K562 (cell line): ENCODE data around the gene TAF10. TPM values are rescaled to one million over a fixed set of nuclear protein-coding genes. Genes with fewer than 3 reads are reported as not detected.

Source experiments
- CBFB ChIP-seq: sonication (generic); formaldehyde crosslinking; IDR thresholded peaks from 2 replicates; pipeline ENCODE4 v1.4.0; 2020; ENCODE audit warnings: mild to moderate bottlenecking, missing genetic modification reagents
- GTF2F1 ChIP-seq: IDR thresholded peaks from 2 replicates; pipeline ENCODE4 v1.6.1; 2011; ENCODE audit warnings: low read depth, low read length, improper control_type of control experiment
- SAP30 ChIP-seq: fragments of 200-600 bp; sonication (generic); IDR thresholded peaks from 2 replicates; pipeline ENCODE4 v1.6.1; 2012; ENCODE audit warnings: borderline replicate concordance, low read depth, mild to moderate bottlenecking, moderate library complexity, low read length, control low read depth, inconsistent platforms; ENCODE audit not compliant: insufficient read depth, poor library complexity, severe bottlenecking
- TAF7 ChIP-seq: fragments of 450-650 bp; IDR thresholded peaks from 2 replicates; pipeline ENCODE4 v1.6.1; 2016; ENCODE audit warnings: missing genetic modification characterization, missing compliant biosample characterization
- ZNF232 ChIP-seq: sonication (generic); formaldehyde crosslinking; IDR thresholded peaks from 2 replicates; pipeline ENCODE4 v1.8.0; 2022; ENCODE audit warnings: mild to moderate bottlenecking, missing genetic modification reagents
- ZNF644 ChIP-seq: fragments of 200-800 bp; sonication (Bioruptor generic); IDR thresholded peaks from 2 replicates; pipeline ENCODE4 v1.6.1; 2016; ENCODE audit warnings: low read depth, missing genetic modification characterization, missing compliant biosample characterization
- ZZZ3 ChIP-seq: fragments of 450-650 bp; IDR thresholded peaks from 2 replicates; pipeline ENCODE4 v1.6.1; 2016; ENCODE audit warnings: antibody characterized with exemption, mild to moderate bottlenecking, moderate library complexity
- polyA plus RNA-seq, 8 experiments: library from polyadenylated mRNA; depleted of rRNA in 4 of 8; stranded (reverse) in 5 of 8; unstranded in 3 of 8; fragments of >200 nt; fragmentation: Nextera tagmentation in 2 of 8; fragmentation: Illumina TruSeq in 1 of 8; extraction: Ambion mirVana in 2 of 8; extraction: Trizol in 1 of 8; gene quantifications; 2 replicates each; pipeline versions ENCODE4 v1.2.1 to v1.2.3, GENCODE V29; 2011 to 2014; ENCODE audit warnings: inconsistent platforms in 1 of 8, missing spikeins in 1 of 8
- total RNA-seq, 7 experiments: library from RNA; depleted of rRNA in 6 of 7; stranded (reverse); fragments of >200 nt in 6 of 7; fragmentation: Illumina TruSeq in 2 of 7; extraction: Trizol in 2 of 7; gene quantifications; 2 replicates each; pipeline versions ENCODE4 v1.2.1 to v1.2.3, GENCODE V29; 2011 to 2021; ENCODE audit warnings: low replicate concordance in 1 of 7
- TF ChIP-seq, protein P1 (sequence below): fragments of 450-650 bp; IDR thresholded peaks from 2 replicates; pipeline ENCODE4 v1.6.1; 2016; ENCODE audit warnings: mild to moderate bottlenecking, moderate library complexity
- TF ChIP-seq, protein P2 (sequence below): fragments of 450-650 bp; IDR thresholded peaks from 2 replicates; pipeline ENCODE4 v1.6.1; 2016; ENCODE audit warnings: antibody characterized with exemption

Gene TAF10
- total and polyA plus RNA-seq, 9 of the 15 experiments (the other 6 are each of a cell fraction or from before 2014, with no cell fraction given): 19.5 to 197 (median 121) TPM

GRCh38 chr11:6612213-6613041 is at the start of gene TAF10 (continued):
- TF ChIP-seq, protein P1, sequence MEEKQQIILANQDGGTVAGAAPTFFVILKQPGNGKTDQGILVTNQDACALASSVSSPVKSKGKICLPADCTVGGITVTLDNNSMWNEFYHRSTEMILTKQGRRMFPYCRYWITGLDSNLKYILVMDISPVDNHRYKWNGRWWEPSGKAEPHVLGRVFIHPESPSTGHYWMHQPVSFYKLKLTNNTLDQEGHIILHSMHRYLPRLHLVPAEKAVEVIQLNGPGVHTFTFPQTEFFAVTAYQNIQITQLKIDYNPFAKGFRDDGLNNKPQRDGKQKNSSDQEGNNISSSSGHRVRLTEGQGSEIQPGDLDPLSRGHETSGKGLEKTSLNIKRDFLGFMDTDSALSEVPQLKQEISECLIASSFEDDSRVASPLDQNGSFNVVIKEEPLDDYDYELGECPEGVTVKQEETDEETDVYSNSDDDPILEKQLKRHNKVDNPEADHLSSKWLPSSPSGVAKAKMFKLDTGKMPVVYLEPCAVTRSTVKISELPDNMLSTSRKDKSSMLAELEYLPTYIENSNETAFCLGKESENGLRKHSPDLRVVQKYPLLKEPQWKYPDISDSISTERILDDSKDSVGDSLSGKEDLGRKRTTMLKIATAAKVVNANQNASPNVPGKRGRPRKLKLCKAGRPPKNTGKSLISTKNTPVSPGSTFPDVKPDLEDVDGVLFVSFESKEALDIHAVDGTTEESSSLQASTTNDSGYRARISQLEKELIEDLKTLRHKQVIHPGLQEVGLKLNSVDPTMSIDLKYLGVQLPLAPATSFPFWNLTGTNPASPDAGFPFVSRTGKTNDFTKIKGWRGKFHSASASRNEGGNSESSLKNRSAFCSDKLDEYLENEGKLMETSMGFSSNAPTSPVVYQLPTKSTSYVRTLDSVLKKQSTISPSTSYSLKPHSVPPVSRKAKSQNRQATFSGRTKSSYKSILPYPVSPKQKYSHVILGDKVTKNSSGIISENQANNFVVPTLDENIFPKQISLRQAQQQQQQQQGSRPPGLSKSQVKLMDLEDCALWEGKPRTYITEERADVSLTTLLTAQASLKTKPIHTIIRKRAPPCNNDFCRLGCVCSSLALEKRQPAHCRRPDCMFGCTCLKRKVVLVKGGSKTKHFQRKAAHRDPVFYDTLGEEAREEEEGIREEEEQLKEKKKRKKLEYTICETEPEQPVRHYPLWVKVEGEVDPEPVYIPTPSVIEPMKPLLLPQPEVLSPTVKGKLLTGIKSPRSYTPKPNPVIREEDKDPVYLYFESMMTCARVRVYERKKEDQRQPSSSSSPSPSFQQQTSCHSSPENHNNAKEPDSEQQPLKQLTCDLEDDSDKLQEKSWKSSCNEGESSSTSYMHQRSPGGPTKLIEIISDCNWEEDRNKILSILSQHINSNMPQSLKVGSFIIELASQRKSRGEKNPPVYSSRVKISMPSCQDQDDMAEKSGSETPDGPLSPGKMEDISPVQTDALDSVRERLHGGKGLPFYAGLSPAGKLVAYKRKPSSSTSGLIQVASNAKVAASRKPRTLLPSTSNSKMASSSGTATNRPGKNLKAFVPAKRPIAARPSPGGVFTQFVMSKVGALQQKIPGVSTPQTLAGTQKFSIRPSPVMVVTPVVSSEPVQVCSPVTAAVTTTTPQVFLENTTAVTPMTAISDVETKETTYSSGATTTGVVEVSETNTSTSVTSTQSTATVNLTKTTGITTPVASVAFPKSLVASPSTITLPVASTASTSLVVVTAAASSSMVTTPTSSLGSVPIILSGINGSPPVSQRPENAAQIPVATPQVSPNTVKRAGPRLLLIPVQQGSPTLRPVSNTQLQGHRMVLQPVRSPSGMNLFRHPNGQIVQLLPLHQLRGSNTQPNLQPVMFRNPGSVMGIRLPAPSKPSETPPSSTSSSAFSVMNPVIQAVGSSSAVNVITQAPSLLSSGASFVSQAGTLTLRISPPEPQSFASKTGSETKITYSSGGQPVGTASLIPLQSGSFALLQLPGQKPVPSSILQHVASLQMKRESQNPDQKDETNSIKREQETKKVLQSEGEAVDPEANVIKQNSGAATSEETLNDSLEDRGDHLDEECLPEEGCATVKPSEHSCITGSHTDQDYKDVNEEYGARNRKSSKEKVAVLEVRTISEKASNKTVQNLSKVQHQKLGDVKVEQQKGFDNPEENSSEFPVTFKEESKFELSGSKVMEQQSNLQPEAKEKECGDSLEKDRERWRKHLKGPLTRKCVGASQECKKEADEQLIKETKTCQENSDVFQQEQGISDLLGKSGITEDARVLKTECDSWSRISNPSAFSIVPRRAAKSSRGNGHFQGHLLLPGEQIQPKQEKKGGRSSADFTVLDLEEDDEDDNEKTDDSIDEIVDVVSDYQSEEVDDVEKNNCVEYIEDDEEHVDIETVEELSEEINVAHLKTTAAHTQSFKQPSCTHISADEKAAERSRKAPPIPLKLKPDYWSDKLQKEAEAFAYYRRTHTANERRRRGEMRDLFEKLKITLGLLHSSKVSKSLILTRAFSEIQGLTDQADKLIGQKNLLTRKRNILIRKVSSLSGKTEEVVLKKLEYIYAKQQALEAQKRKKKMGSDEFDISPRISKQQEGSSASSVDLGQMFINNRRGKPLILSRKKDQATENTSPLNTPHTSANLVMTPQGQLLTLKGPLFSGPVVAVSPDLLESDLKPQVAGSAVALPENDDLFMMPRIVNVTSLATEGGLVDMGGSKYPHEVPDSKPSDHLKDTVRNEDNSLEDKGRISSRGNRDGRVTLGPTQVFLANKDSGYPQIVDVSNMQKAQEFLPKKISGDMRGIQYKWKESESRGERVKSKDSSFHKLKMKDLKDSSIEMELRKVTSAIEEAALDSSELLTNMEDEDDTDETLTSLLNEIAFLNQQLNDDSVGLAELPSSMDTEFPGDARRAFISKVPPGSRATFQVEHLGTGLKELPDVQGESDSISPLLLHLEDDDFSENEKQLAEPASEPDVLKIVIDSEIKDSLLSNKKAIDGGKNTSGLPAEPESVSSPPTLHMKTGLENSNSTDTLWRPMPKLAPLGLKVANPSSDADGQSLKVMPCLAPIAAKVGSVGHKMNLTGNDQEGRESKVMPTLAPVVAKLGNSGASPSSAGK: peak; percentile 88
- TF ChIP-seq CBFB (peak; percentile 63; the same call in 1 of the 2 replicates), ZNF232 (CRISPR knock-in tag) (no peak), ZNF644 (no peak; the same call in 1 of the 2 replicates), ZZZ3 (no peak), SAP30 (no peak), GTF2F1 (no peak; the same call in 1 of the 2 replicates), TAF7 (tag) (no peak)
- TF ChIP-seq, protein P2, sequence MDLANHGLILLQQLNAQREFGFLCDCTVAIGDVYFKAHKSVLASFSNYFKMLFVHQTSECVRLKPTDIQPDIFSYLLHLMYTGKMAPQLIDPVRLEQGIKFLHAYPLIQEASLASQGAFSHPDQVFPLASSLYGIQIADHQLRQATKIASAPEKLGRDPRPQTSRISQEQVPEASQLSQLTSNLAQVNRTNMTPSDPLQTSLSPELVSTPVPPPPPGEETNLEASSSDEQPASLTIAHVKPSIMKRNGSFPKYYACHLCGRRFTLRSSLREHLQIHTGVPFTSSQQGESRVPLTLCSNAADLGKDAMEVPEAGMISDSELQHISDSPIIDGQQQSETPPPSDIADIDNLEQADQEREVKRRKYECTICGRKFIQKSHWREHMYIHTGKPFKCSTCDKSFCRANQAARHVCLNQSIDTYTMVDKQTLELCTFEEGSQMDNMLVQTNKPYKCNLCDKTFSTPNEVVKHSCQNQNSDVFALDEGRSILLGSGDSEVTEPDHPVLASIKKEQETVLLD: peak; percentile 60
